ENCODE measurements around the gene NHSL2. TPM values are rescaled to one million over a fixed set of nuclear protein-coding genes. Genes with fewer than 3 reads are reported as not detected.

The NHSL2 gene
- total RNA-seq, 1 donor from 2014 or later: 0.43 TPM

- Mint-ChIP-seq H3K36me3 (ENCODE audit: low read depth) (no peaks in the 10 kb centered on the region), H3K9me3 (no peaks in the 10 kb centered on the region), H3K4me1 (ENCODE audit: low read depth) (peaks cover 10% of the 10 kb centered on the region), H3K27ac (no peak overlapping the region), H3K27me3 (ENCODE audit: low read depth) (peaks cover 39% of the 10 kb centered on the region), H3K4me3 (ENCODE audit: low read depth) (no peak overlapping the region)
- intact Hi-C loops (cut with micrococcal nuclease): no loop called here
- no peak for DNase-seq (ENCODE audit: low spot score)
These were observed 196.7 kb downstream of the NHSL2 start for GRCh38 chrX:72107320-72107719.

DNA sequence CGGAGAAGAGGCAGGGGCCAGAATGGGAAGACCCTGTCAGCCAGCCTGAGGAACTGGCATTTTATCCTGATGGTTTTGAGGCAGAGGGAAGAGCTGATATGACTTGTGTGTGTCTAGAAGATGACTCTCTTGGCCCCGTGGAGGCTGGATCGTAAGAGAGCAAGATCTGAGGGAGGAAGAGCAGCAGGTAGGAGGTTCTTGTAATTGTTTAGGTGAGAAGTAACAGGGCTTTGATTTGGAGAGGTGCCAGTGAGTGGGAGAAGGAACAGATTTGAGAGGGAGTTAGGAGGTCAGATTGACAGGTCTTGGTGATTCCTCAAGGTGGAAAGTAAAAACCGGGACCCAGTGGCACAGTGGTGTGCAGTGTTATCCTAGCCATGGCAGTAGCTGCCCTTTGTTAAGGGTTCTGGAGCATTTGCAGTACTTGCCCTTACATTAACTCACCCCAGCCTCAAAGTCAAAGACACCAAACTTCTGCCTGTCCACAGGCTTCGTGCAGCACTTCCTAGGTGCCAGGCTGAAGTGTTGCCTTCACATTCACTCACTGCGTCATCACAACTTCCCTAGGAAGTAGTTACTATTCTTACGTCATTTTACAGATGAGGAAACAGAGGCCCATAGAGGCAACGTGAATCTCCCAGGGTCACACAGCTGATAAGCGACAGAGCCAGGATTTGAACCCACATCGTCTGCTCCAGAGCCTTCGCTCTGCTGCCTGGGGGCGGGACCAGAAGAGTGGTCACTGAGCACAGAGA is 197.4 kb downstream of the NHSL2 start:
- no peak for DNase-seq (ENCODE audit: low spot score)
- no peaks in the 10 kb centered on the region for H3K9me3 Mint-ChIP-seq
- peaks cover 10% of the 10 kb centered on the region for H3K4me1 Mint-ChIP-seq (ENCODE audit: low read depth)
- H3K4me3 Mint-ChIP-seq (ENCODE audit: low read depth): no peak overlapping the region
- no peak overlapping the region for H3K27ac Mint-ChIP-seq
- H3K27me3 Mint-ChIP-seq (ENCODE audit: low read depth): peaks cover 41% of the 10 kb centered on the region
- no peaks in the 10 kb centered on the region for H3K36me3 Mint-ChIP-seq (ENCODE audit: low read depth)
- intact Hi-C loops (cut with micrococcal nuclease): no loop called here

- H3K27me3 Mint-ChIP-seq (ENCODE audit: low read depth): peaks cover 37% of the 10 kb centered on the region
- H3K36me3 Mint-ChIP-seq (ENCODE audit: low read depth): no peaks in the 10 kb centered on the region
- H3K27ac Mint-ChIP-seq: no peak overlapping the region
- intact Hi-C loops (cut with micrococcal nuclease): no loop called here
- H3K9me3 Mint-ChIP-seq: no peaks in the 10 kb centered on the region
- no peak for DNase-seq (ENCODE audit: low spot score)
- H3K4me1 Mint-ChIP-seq (ENCODE audit: low read depth): peaks cover 10% of the 10 kb centered on the region
- H3K4me3 Mint-ChIP-seq (ENCODE audit: low read depth): no peak overlapping the region
These were observed 198.0 kb downstream of the NHSL2 start for GRCh38 chrX:72108666-72109065.

DNA sequence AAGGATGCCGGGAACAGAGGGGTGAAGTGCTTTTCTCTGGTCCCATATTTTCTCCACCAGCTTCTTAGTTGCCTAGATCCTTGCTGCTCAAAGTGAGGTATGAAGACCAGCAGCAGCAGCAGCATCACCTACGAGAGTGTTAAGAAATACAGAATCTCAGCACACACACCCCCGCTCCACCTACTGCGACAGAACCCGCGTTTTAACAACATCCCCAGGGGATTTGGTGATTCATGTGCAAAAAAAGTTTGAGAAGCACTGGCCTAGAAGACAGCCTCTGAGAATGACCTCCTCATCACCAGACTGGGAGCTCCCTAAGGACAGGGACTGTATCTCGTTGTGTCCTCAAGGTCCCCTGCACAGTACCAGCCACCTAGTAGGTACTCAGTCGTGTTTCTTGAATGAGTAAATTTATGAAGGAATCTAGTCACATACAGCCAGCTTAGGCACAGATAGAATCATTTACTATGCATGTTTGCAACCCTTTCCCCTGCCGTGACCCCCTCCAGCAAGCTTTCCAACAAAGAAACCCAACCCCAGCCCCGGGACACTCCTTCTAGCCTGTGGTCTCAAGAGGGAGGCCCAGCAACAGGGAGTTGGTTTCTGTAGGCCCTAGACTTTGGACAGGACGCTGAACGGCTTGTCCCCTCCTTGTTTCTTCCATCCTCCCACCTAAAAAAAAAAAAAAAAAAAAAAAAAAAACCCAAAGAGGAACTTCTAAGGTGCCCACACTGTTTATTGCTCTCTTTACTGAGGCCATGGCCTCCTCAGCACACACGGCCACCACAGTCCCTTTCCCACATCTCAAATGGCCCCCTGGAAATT is 199.6 kb downstream of the NHSL2 start:
- Mint-ChIP-seq H3K4me1 (ENCODE audit: low read depth) (peaks cover 3% of the 10 kb centered on the region), H3K27ac (no peak overlapping the region), H3K4me3 (ENCODE audit: low read depth) (no peak overlapping the region), H3K27me3 (ENCODE audit: low read depth) (peaks cover 31% of the 10 kb centered on the region), H3K9me3 (no peaks in the 10 kb centered on the region), H3K36me3 (ENCODE audit: low read depth) (no peaks in the 10 kb centered on the region)
- DNase-seq (ENCODE audit: low spot score): no peak
- intact Hi-C loops (cut with micrococcal nuclease): no loop called here

DNA sequence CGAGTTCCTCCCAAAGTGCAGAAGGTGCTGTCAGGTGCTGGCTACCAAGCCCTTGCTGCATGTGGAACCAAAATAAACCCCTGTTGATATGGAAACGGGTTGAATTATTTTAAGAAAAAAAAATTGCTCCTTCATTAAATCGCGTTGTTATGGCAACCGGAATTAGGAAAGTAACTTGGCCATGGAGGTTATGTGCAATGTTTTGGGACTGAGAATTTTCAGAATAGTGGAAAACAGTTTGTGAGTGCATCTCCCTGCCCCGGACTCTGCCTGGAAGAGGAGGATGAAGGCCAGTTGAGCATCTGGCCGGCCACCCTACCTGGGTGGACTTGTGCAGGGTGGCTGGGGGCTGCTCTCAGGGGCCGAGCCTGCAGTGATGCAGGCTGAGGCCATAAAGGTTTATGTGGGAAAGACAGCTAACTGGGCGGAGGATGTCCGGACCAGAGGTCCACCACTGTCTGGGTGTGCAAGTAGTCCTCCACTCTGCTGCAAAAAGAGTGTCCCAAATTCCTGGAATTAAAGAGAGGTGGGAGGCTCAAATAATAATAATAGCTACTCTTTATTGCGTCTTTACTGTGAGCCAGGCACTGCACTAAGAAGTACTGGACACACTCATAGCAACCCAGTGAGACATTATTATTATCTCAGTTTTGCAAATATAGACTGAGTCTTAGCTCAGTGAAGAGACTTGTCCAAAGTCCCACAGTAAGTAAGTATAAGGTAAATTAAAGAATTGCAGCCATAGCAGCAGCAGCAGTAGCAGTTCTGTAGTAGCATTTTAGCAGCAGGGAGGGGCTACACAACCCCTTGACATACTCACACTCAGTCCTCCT is 200.4 kb downstream of the NHSL2 start:
- H3K4me1 Mint-ChIP-seq (ENCODE audit: low read depth): peaks cover 3% of the 10 kb centered on the region
- no peak overlapping the region for H3K4me3 Mint-ChIP-seq (ENCODE audit: low read depth)
- no peaks in the 10 kb centered on the region for H3K9me3 Mint-ChIP-seq
- peaks cover 34% of the 10 kb centered on the region for H3K27me3 Mint-ChIP-seq (ENCODE audit: low read depth)
- no peak for DNase-seq (ENCODE audit: low spot score)
- no peak overlapping the region for H3K27ac Mint-ChIP-seq
- no peaks in the 10 kb centered on the region for H3K36me3 Mint-ChIP-seq (ENCODE audit: low read depth)
- intact Hi-C loops (cut with micrococcal nuclease): no loop called here

DNA sequence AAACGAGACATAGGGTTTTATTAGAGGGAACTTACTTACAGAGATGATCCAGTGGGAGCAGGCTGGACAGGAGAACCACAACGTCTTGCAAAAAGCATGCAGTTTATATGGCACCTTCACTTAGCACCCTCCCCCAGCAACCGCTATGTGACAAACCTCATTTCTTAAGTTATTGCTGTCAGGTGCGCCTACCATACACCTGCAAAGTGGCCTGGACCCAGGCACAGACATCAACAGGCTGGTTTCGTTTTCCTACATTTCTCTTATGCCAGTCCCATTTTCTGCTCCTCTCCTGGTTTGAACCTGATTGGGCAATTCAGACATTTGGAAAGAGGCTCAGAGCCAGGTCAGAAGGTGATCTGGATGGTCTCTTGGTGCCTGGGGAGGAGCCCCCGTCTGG is 202.8 kb downstream of the NHSL2 start:
- Mint-ChIP-seq H3K4me3 (ENCODE audit: low read depth) (no peak overlapping the region), H3K4me1 (ENCODE audit: low read depth) (peaks cover 1% of the 10 kb centered on the region), H3K36me3 (ENCODE audit: low read depth) (no peaks in the 10 kb centered on the region), H3K27ac (no peak overlapping the region), H3K9me3 (no peaks in the 10 kb centered on the region), H3K27me3 (ENCODE audit: low read depth) (peaks cover 30% of the 10 kb centered on the region)
- intact Hi-C loops (cut with micrococcal nuclease): no loop called here
- DNase-seq (ENCODE audit: low spot score): no peak

DNA sequence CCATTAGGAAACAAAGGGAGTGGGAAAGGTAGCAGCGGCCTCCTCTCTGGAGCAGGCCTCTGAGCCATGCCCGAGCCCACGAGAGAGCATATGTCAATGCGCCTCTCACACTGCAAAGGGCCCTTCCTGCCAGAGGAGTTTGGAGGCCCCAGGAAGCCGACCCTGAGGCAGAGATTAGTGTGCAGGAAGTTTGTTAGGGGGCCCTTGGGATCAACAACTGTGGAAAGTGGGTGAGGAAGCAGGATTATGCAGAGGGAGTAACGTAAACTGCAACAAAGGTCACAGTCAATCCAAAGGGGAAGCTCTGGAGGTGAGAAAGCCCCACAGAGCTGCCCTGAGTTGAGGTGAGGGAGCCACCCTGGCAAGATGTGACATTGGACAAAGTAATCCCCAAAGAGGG is 203.7 kb downstream of the NHSL2 start:
- Mint-ChIP-seq H3K27ac (no peak overlapping the region), H3K4me3 (ENCODE audit: low read depth) (no peak overlapping the region)

GRCh38 chrX:72114807-72115206 is 204.2 kb downstream of the NHSL2 start:
- H3K9me3 Mint-ChIP-seq: no peaks in the 10 kb centered on the region
- no peak for DNase-seq (ENCODE audit: low spot score)
- H3K4me3 Mint-ChIP-seq (ENCODE audit: low read depth): no peak overlapping the region
- H3K27me3 Mint-ChIP-seq (ENCODE audit: low read depth): peaks cover 25% of the 10 kb centered on the region
- intact Hi-C loops (cut with micrococcal nuclease): no loop called here
- no peak overlapping the region for H3K27ac Mint-ChIP-seq
- no peaks in the 10 kb centered on the region for H3K36me3 Mint-ChIP-seq (ENCODE audit: low read depth)
- peaks cover 1% of the 10 kb centered on the region for H3K4me1 Mint-ChIP-seq (ENCODE audit: low read depth)

More for the DNA sequence above, 203.7 kb downstream of the NHSL2 start:
- H3K9me3 Mint-ChIP-seq: no peaks in the 10 kb centered on the region
- peaks cover 22% of the 10 kb centered on the region for H3K27me3 Mint-ChIP-seq (ENCODE audit: low read depth)
- H3K4me1 Mint-ChIP-seq (ENCODE audit: low read depth): peaks cover 1% of the 10 kb centered on the region
- H3K36me3 Mint-ChIP-seq (ENCODE audit: low read depth): no peaks in the 10 kb centered on the region
- intact Hi-C loops (cut with micrococcal nuclease): no loop called here
- DNase-seq (ENCODE audit: low spot score): no peak

DNA sequence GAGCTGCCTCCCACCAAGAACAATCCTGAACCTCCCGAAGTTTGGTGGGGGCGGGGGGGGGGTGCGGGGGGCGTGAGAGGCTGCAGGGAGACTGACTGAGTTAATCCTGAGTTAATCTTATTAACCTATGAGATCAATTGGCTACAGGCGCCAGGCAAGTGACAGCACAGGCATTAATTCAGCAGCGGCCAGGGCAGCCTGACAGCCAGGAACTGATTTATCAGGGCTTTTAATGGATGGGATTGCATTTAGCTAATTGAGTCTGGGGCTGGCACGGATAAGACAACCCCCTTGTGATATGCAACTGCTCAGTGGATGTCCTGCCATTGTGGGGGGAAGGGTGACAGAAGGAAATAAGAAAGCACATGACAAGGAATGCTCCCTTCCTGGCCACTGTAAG is 204.7 kb downstream of the NHSL2 start:
- Mint-ChIP-seq H3K9me3 (no peaks in the 10 kb centered on the region), H3K4me1 (ENCODE audit: low read depth) (peaks cover 1% of the 10 kb centered on the region), H3K27ac (no peak overlapping the region), H3K4me3 (ENCODE audit: low read depth) (no peak overlapping the region), H3K36me3 (ENCODE audit: low read depth) (no peaks in the 10 kb centered on the region), H3K27me3 (ENCODE audit: low read depth) (peaks cover 30% of the 10 kb centered on the region)
- no peak for DNase-seq (ENCODE audit: low spot score)
- intact Hi-C loops (cut with micrococcal nuclease): no loop called here

- Mint-ChIP-seq H3K4me1 (ENCODE audit: low read depth) (peaks cover 10% of the 10 kb centered on the region), H3K36me3 (ENCODE audit: low read depth) (no peaks in the 10 kb centered on the region), H3K27ac (no peak overlapping the region), H3K27me3 (ENCODE audit: low read depth) (peaks cover 23% of the 10 kb centered on the region), H3K9me3 (no peaks in the 10 kb centered on the region), H3K4me3 (ENCODE audit: low read depth) (no peak overlapping the region)
- DNase-seq (ENCODE audit: low spot score): no peak
- intact Hi-C loops (cut with micrococcal nuclease): no loop called here
These were observed 207.1 kb downstream of the NHSL2 start for GRCh38 chrX:72117636-72118210.

DNA sequence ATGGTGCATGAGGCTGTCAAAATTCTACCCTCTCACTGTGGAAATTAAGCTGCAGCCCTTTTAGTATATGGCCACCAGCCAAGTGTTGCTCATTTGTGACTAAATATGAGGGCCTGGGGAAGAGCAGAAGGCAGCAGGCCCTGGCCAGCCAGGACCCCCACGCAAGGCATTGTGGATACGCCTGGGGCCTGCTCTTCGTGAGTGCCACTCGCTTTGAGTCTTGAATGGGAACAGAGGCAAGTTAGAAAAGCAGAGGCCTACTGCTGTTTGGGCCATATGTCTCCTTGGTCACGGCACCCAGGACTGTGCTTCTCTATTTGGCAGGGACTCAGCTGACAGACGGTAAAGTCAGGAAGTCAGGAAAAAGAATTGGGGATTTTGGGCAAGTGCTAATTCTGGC is 210.2 kb downstream of the NHSL2 start:
- intact Hi-C loops (cut with micrococcal nuclease): loop anchor here (1.0 to 2.0 kb wide), 2 partner anchors 20 to 103 kb away; no protein-coding TSS in a partner anchor
- no peak for DNase-seq (ENCODE audit: low spot score)
- H3K4me1 Mint-ChIP-seq (ENCODE audit: low read depth): peaks cover 18% of the 10 kb centered on the region
- H3K4me3 Mint-ChIP-seq (ENCODE audit: low read depth): no peak overlapping the region
- H3K27ac Mint-ChIP-seq: no peak overlapping the region
- H3K27me3 Mint-ChIP-seq (ENCODE audit: low read depth): peaks cover 26% of the 10 kb centered on the region
- no peaks in the 10 kb centered on the region for H3K9me3 Mint-ChIP-seq
- no peaks in the 10 kb centered on the region for H3K36me3 Mint-ChIP-seq (ENCODE audit: low read depth)

DNA sequence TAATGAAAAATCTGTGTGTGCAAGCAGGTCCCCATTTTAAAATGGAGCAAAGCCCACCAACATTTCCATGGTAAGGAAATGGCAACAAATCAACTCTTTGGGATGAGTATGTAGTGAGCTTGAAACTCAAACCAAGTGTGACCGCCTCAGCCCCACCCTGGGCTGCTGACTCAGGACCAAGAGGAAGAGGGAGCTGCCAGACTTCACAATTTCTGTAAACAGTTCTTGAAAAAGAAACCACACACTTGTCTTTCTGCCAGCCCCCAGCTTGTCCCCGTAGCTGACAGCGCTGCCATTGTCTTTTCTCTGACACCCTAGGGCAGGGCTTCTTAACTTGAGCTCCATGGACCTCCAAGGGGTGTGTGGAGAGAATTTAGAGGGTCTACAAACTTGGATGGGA is 210.7 kb downstream of the NHSL2 start:
- H3K4me3 Mint-ChIP-seq (ENCODE audit: low read depth): no peak overlapping the region
- no peaks in the 10 kb centered on the region for H3K36me3 Mint-ChIP-seq (ENCODE audit: low read depth)
- H3K9me3 Mint-ChIP-seq: no peaks in the 10 kb centered on the region
- H3K27ac Mint-ChIP-seq: no peak overlapping the region
- no peak for DNase-seq (ENCODE audit: low spot score)
- peaks cover 26% of the 10 kb centered on the region for H3K27me3 Mint-ChIP-seq (ENCODE audit: low read depth)
- intact Hi-C loops (cut with micrococcal nuclease): loop anchor here (1.0 to 2.0 kb wide), 2 partner anchors 21 to 103 kb away; no protein-coding TSS in a partner anchor
- H3K4me1 Mint-ChIP-seq (ENCODE audit: low read depth): peaks cover 19% of the 10 kb centered on the region
